ENCODE results near the gene SNTG2.

Gene SNTG2

DNA sequence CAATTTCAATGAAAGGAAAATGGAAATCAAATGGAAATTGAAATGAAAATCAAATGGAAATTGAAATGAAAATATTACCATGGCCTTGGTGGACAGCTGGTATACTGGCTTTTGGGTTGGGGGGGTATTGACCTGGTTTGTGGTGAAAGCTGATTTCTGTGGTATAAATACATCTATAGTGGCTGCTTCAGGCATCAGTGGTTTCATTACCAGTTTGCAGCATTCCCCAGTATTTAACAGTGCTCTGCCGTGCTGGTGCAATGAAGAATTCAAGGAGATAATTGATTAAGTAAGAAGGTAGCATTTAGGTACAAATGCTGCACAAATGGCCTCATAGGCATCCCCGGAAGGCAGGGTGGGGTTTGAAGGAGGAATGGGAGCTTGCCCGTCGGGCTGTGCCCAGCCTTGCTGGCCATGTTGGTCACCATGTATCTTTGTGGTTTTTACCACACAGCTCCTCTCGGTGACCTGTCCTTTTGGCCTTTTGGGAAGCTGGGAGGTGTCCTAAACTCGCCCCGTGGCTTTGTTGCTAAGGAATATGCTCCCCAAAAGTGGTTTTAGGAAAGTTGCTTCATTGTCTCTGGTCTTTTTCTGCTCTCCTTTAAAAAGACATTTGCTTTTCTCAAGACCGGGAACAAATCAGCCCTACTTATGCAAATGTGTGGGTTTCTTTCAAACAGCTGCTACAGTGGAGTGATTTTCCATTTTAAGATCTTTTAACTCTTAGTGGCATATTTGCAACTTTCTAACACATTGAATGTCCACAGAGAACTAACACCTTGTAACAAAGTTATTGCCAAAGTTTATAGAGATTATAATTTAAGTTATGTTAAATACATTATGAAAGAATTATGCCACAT, 28.6 kb downstream of the SNTG2 start:
- Histone ChIP-seq H3K79me2 (ENCODE audit: insufficient read depth, low read length) (no peaks in the 10 kb centered on the region), H4K20me1 (ENCODE audit: insufficient read depth, low read length, poor library complexity, severe bottlenecking) (no peaks in the 10 kb centered on the region), H3K4me3 (ENCODE audit: low read length, poor library complexity, severe bottlenecking) (peak overlapping the region; percentile 46), H3F3A (ENCODE audit: low read depth) (no peaks in the 10 kb centered on the region), H3K9me3 (ENCODE audit: insufficient read depth, low read depth, low read length) (no peaks in the 10 kb centered on the region), H3K36me3 (ENCODE audit: insufficient read depth, low read length) (no peaks in the 10 kb centered on the region), H3K9me2 (replicated peaks; ENCODE audit: low read depth, low read length) (no peaks in the 10 kb centered on the region), H3K4me2 (ENCODE audit: low read depth, low read length, poor library complexity, severe bottlenecking) (peak overlapping the region; percentile 67), H2AFZ (ENCODE audit: low read length) (peak overlapping the region; percentile 47), H3K9ac (ENCODE audit: low read depth, low read length, poor library complexity, severe bottlenecking) (no peak overlapping the region), H3K4me1 (ENCODE audit: insufficient read depth, low read length, poor library complexity, severe bottlenecking) (peaks cover 32% of the 10 kb centered on the region), H3K27me3 (ENCODE audit: insufficient read depth, low read length, poor library complexity, severe bottlenecking) (no peaks in the 10 kb centered on the region)
- TF ChIP-seq, protein P1, sequence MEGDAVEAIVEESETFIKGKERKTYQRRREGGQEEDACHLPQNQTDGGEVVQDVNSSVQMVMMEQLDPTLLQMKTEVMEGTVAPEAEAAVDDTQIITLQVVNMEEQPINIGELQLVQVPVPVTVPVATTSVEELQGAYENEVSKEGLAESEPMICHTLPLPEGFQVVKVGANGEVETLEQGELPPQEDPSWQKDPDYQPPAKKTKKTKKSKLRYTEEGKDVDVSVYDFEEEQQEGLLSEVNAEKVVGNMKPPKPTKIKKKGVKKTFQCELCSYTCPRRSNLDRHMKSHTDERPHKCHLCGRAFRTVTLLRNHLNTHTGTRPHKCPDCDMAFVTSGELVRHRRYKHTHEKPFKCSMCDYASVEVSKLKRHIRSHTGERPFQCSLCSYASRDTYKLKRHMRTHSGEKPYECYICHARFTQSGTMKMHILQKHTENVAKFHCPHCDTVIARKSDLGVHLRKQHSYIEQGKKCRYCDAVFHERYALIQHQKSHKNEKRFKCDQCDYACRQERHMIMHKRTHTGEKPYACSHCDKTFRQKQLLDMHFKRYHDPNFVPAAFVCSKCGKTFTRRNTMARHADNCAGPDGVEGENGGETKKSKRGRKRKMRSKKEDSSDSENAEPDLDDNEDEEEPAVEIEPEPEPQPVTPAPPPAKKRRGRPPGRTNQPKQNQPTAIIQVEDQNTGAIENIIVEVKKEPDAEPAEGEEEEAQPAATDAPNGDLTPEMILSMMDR (conservative IDR thresholded peaks at IDR 0.05; ENCODE audit: low read length): no peak

DNA sequence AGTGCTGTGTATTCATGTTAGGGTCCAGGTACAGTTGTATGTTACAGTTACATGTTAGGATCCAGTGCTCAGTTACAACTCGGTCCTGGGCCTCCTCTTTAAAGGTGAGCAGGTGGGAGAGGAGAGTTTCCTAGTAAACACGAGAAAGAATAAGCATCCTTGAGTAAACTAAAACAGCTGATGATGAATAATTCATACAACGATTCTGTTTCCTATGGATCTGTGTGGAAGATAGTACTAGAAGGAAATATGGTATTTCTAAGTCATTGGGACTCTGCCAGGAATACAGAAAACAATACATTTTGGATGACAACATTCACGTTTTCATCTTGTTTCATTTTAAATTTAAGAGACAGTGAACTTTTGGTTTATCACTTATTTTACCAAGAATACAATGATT, 29.5 kb downstream of the SNTG2 start:
- H3K36me3 ChIP-seq (ENCODE audit: insufficient read depth, low read length): no peaks in the 10 kb centered on the region
- H3K27me3 ChIP-seq (ENCODE audit: insufficient read depth, low read length, poor library complexity, severe bottlenecking): no peaks in the 10 kb centered on the region
- TF ChIP-seq, protein P1 (conservative IDR thresholded peaks at IDR 0.05; ENCODE audit: low read length): no peak
- TF ChIP-seq EZH2phosphoT487 (IDR thresholded peaks at IDR 0.05; ENCODE audit: borderline replicate concordance): no peak
- no peak overlapping the region for H3K9ac ChIP-seq (ENCODE audit: low read depth, low read length, poor library complexity, severe bottlenecking)
- H3K4me1 ChIP-seq (ENCODE audit: insufficient read depth, low read length, poor library complexity, severe bottlenecking): peaks cover 32% of the 10 kb centered on the region
- no peaks in the 10 kb centered on the region for H3K79me2 ChIP-seq (ENCODE audit: insufficient read depth, low read length)
- no peak overlapping the region for H3K4me3 ChIP-seq (ENCODE audit: low read length, poor library complexity, severe bottlenecking)
- no peak overlapping the region for H3K4me2 ChIP-seq (ENCODE audit: low read depth, low read length, poor library complexity, severe bottlenecking)
- H3K9me3 ChIP-seq (ENCODE audit: insufficient read depth, low read depth, low read length): no peaks in the 10 kb centered on the region
- no peaks in the 10 kb centered on the region for H3K9me2 ChIP-seq (replicated peaks; ENCODE audit: low read depth, low read length)
- H2AFZ ChIP-seq (ENCODE audit: low read length): no peak overlapping the region
- peaks cover 3% of the 10 kb centered on the region; the same call in 1 of the 2 replicates for H3F3A ChIP-seq (ENCODE audit: low read depth)
- no peaks in the 10 kb centered on the region for H4K20me1 ChIP-seq (ENCODE audit: insufficient read depth, low read length, poor library complexity, severe bottlenecking)

DNA sequence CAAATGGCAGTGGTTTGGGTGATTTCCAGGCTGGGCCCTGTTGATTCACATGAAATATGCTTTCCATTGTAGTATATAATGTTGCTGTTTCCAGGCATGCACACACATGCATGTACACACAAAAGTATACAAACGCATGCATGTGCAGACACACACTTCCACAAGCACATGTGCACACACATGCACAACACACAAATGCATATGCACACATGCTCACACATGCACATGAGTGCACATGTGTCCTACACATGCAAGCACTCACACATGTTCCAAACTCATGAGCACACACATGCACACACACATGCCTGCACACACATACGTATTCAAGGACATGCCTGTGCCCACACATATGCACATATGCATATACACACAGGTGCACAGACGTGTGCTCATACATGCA, 30.6 kb downstream of the SNTG2 start:
- Histone ChIP-seq H3K9ac (ENCODE audit: low read depth, low read length, poor library complexity, severe bottlenecking) (no peak overlapping the region), H3K9me3 (ENCODE audit: insufficient read depth, low read depth, low read length) (no peaks in the 10 kb centered on the region), H3K4me2 (ENCODE audit: low read depth, low read length, poor library complexity, severe bottlenecking) (no peak overlapping the region), H2AFZ (ENCODE audit: low read length) (no peak overlapping the region), H3F3A (ENCODE audit: low read depth) (peaks cover 5% of the 10 kb centered on the region; the same call in 1 of the 2 replicates), H3K4me3 (ENCODE audit: low read length, poor library complexity, severe bottlenecking) (no peak overlapping the region), H3K27me3 (ENCODE audit: insufficient read depth, low read length, poor library complexity, severe bottlenecking) (no peaks in the 10 kb centered on the region), H3K4me1 (ENCODE audit: insufficient read depth, low read length, poor library complexity, severe bottlenecking) (peaks cover 42% of the 10 kb centered on the region), H3K36me3 (ENCODE audit: insufficient read depth, low read length) (no peaks in the 10 kb centered on the region), H3K79me2 (ENCODE audit: insufficient read depth, low read length) (no peaks in the 10 kb centered on the region), H4K20me1 (ENCODE audit: insufficient read depth, low read length, poor library complexity, severe bottlenecking) (no peaks in the 10 kb centered on the region), H3K9me2 (replicated peaks; ENCODE audit: low read depth, low read length) (no peaks in the 10 kb centered on the region)
- TF ChIP-seq, protein P1 (conservative IDR thresholded peaks at IDR 0.05; ENCODE audit: low read length): no peak
- no peak for TF ChIP-seq EZH2phosphoT487 (IDR thresholded peaks at IDR 0.05; ENCODE audit: borderline replicate concordance)
